NCI-H446 treated with DMSO at 0.1 percent for 48 hours (cell line): ENCODE measurements around the gene MACROD2.
A peak's percentile ranks its signal among the peaks of the same experiment; 100 is the strongest.

Experiments used
- DNase-seq: peaks from one replicate; lab custom pipeline; 2025; lab: John Stamatoyannopoulos, UW

The MACROD2 gene

GRCh38 chr20:14820771-14821170, 825.5 kb downstream of the MACROD2 start:
- DNase-seq, result peak; percentile 66

- DNase-seq, result no peak
Measured at GRCh38 chr20:14821251-14821650, 825.9 kb downstream of the MACROD2 start.

- no peak for DNase-seq
Measured at GRCh38 chr20:14824996-14825395, 829.7 kb downstream of the MACROD2 start.

GRCh38 chr20:14826543-14827313, 831.4 kb downstream of the MACROD2 start:
- no peak for DNase-seq

- DNase-seq, result no peak
Measured at GRCh38 chr20:14828459-14828858, 833.1 kb downstream of the MACROD2 start.

GRCh38 chr20:14829906-14830305, 834.6 kb downstream of the MACROD2 start:
- DNase-seq, result peak; percentile 71

- DNase-seq, result no peak
Measured at GRCh38 chr20:14830466-14830865, 835.1 kb downstream of the MACROD2 start.

- no peak for DNase-seq
Measured at GRCh38 chr20:14830899-14831298, 835.6 kb downstream of the MACROD2 start.

- no peak for DNase-seq
Measured at GRCh38 chr20:14832630-14833029, 837.3 kb downstream of the MACROD2 start.

- DNase-seq, result no peak
Measured at GRCh38 chr20:14838663-14839628, 843.6 kb downstream of the MACROD2 start.

- DNase-seq, result no peak
Measured at GRCh38 chr20:14845199-14846160, 850.2 kb downstream of the MACROD2 start.

- DNase-seq, result no peak
Measured at GRCh38 chr20:14848806-14849205, 853.5 kb downstream of the MACROD2 start.

GRCh38 chr20:14853079-14853478, 857.8 kb downstream of the MACROD2 start:
- no peak for DNase-seq

GRCh38 chr20:14855171-14855570, 859.9 kb downstream of the MACROD2 start:
- DNase-seq, result no peak

- DNase-seq, result no peak
Measured at GRCh38 chr20:14859627-14860026, 864.3 kb downstream of the MACROD2 start.

- peak; percentile 30 for DNase-seq
Measured at GRCh38 chr20:14860410-14860814, 865.1 kb downstream of the MACROD2 start.

GRCh38 chr20:14861028-14861699, 865.8 kb downstream of the MACROD2 start:
- DNase-seq, result no peak

- DNase-seq, result no peak
Measured at GRCh38 chr20:14865169-14865568, 869.9 kb downstream of the MACROD2 start.

GRCh38 chr20:14865731-14866130, 870.4 kb downstream of the MACROD2 start:
- no peak for DNase-seq

GRCh38 chr20:14866841-14867514, 871.7 kb downstream of the MACROD2 start:
- no peak for DNase-seq
